SK-N-SH (cell line): ENCODE data around the gene SLC10A1. TPM values are rescaled to one million over a fixed set of nuclear protein-coding genes. Genes with fewer than 3 reads are reported as not detected.

Experiments
- CTCF ChIA-PET: fragments of 300-600, 350-600 bp; formaldehyde crosslinking; extraction: SDS; loops from one replicate; lab custom pipeline; 2021; lab: Yijun Ruan, JAX
- POLR2A ChIA-PET: fragments of 350-600 bp; sonication (Branson Sonifier 250); formaldehyde crosslinking; extraction: SDS; loops from one replicate; lab custom pipeline; 2020; ENCODE audit warnings: antibody characterized with exemption, inconsistent platforms; lab: Yijun Ruan, JAX
- DNase-seq: peaks from one replicate; pipeline ENCODE4 v3.0.0; 2012
- H2AFZ ChIP-seq: fragments of 200-600 bp; sonication (generic); 2 replicates; pipeline ENCODE4 v1.8.1; 2016; ENCODE audit warnings: antibody characterized with exemption, mild to moderate bottlenecking, low read depth
- H3F3A ChIP-seq: fragments of 200-600 bp; sonication (generic); replicated peaks from 2 replicates; pipeline ENCODE3; 2016; ENCODE audit warnings: antibody characterized with exemption, mild to moderate bottlenecking; ENCODE audit not compliant: insufficient read depth
- H3K27ac ChIP-seq, 2 experiments: fragments of 200-500 bp in 1 of 2; fragments of 200-600 bp in 1 of 2; sonication (Bioruptor generic) in 1 of 2; sonication (generic), shearing (Covaris generic) in 1 of 2; 2 replicates each; pipeline versions ENCODE4 v1.5.1 to v1.6.1; 2014 to 2016; ENCODE audit warnings: low read depth in 2 of 2, inconsistent platforms in 1 of 2, low read length in 1 of 2, mild to moderate bottlenecking in 1 of 2, mixed read lengths in 1 of 2
- H3K27me3 ChIP-seq: fragments of 200-600 bp; sonication (generic), shearing (Covaris generic); 2 replicates; pipeline ENCODE4 v1.6.1; 2016; ENCODE audit warnings: mixed run types; ENCODE audit not compliant: insufficient read depth
- H3K36me3 ChIP-seq, 2 experiments: fragments of 200-500 bp in 1 of 2; fragments of 200-600 bp in 1 of 2; sonication (Bioruptor generic) in 1 of 2; sonication (generic) in 1 of 2; replicated peaks in 1 of 2; 2 replicates each; pipeline versions ENCODE3 to v1.5.1; 2014 to 2016; ENCODE audit warnings: low read length in 1 of 2, mild to moderate bottlenecking in 1 of 2; ENCODE audit not compliant: insufficient read depth in 2 of 2, control insufficient read depth in 1 of 2
- H3K4me1 ChIP-seq, 2 experiments: fragments of 200-500 bp in 1 of 2; fragments of 200-600 bp in 1 of 2; sonication (Bioruptor generic) in 1 of 2; sonication (generic), shearing (Covaris generic) in 1 of 2; 2 replicates each; pipeline versions ENCODE4 v1.5.1 to v1.6.1; 2014 to 2016; ENCODE audit warnings: low read depth in 1 of 2, low read length in 1 of 2, mixed run types in 1 of 2; ENCODE audit not compliant: insufficient read depth in 2 of 2, control insufficient read depth in 1 of 2
- H3K4me2 ChIP-seq: fragments of 200-600 bp; sonication (generic), shearing (Covaris generic); 2 replicates; pipeline ENCODE4 v1.6.1; 2017; ENCODE audit warnings: mixed run types
- H3K4me3 ChIP-seq, 2 experiments: fragments of 200-500 bp in 1 of 2; fragments of 200-600 bp in 1 of 2; sonication (Bioruptor generic) in 1 of 2; sonication (generic), shearing (Covaris generic) in 1 of 2; 2 replicates each; pipeline versions ENCODE4 v1.5.1 to v1.8.1; 2014 to 2016; ENCODE audit warnings: low read depth in 2 of 2, inconsistent platforms in 1 of 2, low read length in 1 of 2, mild to moderate bottlenecking in 1 of 2, mixed read lengths in 1 of 2, moderate library complexity in 1 of 2
- H3K79me2 ChIP-seq: fragments of 200-600 bp; sonication (generic); 2 replicates; pipeline ENCODE4 v1.8.1; 2017; ENCODE audit warnings: mild to moderate bottlenecking; ENCODE audit not compliant: insufficient read depth
- H3K9ac ChIP-seq: fragments of 200-600 bp; sonication (generic); 2 replicates; pipeline ENCODE4 v1.6.1; 2017; ENCODE audit warnings: mixed run types
- H3K9me2 ChIP-seq: fragments of 200-600 bp; sonication (generic); 2 replicates; pipeline ENCODE4 v1.6.1; 2017; ENCODE audit warnings: mixed run types
- H3K9me3 ChIP-seq: fragments of 200-600 bp; sonication (generic); 2 replicates; pipeline ENCODE4 v1.6.1; 2017; ENCODE audit warnings: mixed run types, mild to moderate bottlenecking, moderate library complexity
- H4K20me1 ChIP-seq: fragments of 200-600 bp; sonication (generic); 2 replicates; pipeline ENCODE4 v1.6.1; 2017; ENCODE audit warnings: mild to moderate bottlenecking, mixed run types; ENCODE audit not compliant: insufficient read depth
- CHD2 ChIP-seq: fragments of 150-350 bp; IDR thresholded peaks from 2 replicates; pipeline ENCODE4 v1.6.1; 2018; ENCODE audit warnings: low read length; ENCODE audit not compliant: partially characterized antibody
- ELF1 ChIP-seq: IDR thresholded peaks from 2 replicates; pipeline ENCODE4 v1.4.0; 2012
- EP300 ChIP-seq, 2 experiments: IDR thresholded peaks; 2 replicates each; pipeline versions ENCODE4 v1.4.0 to v1.6.1; 2012; ENCODE audit warnings: borderline replicate concordance in 1 of 2, low read depth in 1 of 2, low read length in 1 of 2
- EZH2phosphoT487 ChIP-seq: fragments of 200-600 bp; sonication (generic); IDR thresholded peaks from 2 replicates; pipeline ENCODE4 v1.6.1; 2017; ENCODE audit warnings: low read depth, mixed run types, mild to moderate bottlenecking, antibody characterized with exemption, moderate library complexity, borderline replicate concordance
- FOSL2 ChIP-seq: IDR thresholded peaks from 2 replicates; pipeline ENCODE4 v1.4.0; 2012; ENCODE audit warnings: low read depth, mild to moderate bottlenecking, moderate library complexity, borderline replicate concordance
- FOXM1 ChIP-seq: IDR thresholded peaks from 2 replicates; pipeline ENCODE4 v1.4.0; 2012; ENCODE audit warnings: low read depth, mild to moderate bottlenecking
- GABPA ChIP-seq: IDR thresholded peaks from 2 replicates; pipeline ENCODE4 v1.4.0; 2012; ENCODE audit warnings: low read depth, mild to moderate bottlenecking
- GATA2 ChIP-seq: sonication (generic); formaldehyde crosslinking; IDR thresholded peaks from 2 replicates; pipeline ENCODE4 v1.5.0; 2020; ENCODE audit warnings: mild to moderate bottlenecking, missing genetic modification reagents
- MEF2A ChIP-seq: IDR thresholded peaks from 2 replicates; pipeline ENCODE4 v1.4.0; 2012; ENCODE audit warnings: low read depth, borderline replicate concordance
- MXI1 ChIP-seq: IDR thresholded peaks from 2 replicates; pipeline ENCODE4 v1.6.1; 2012; ENCODE audit warnings: mild to moderate bottlenecking, low read depth, low read length, improper control_type of control experiment
- NFIC ChIP-seq: IDR thresholded peaks from 2 replicates; pipeline ENCODE4 v1.4.0; 2012; ENCODE audit warnings: borderline replicate concordance
- NRF1 ChIP-seq: IDR thresholded peaks from 2 replicates; pipeline ENCODE4 v1.6.1; 2012; ENCODE audit warnings: low read depth, mild to moderate bottlenecking, low read length
- RAD21 ChIP-seq: IDR thresholded peaks from 2 replicates; pipeline ENCODE4 v1.6.1; 2012; ENCODE audit warnings: mild to moderate bottlenecking, low read length
- SIN3A ChIP-seq: IDR thresholded peaks from 2 replicates; pipeline ENCODE4 v1.6.1; 2012; ENCODE audit warnings: low read depth, mild to moderate bottlenecking, low read length, moderate library complexity, borderline replicate concordance
- SMC3 ChIP-seq: IDR thresholded peaks from 2 replicates; pipeline ENCODE4 v1.6.1; 2012; ENCODE audit warnings: low read depth, low read length, improper control_type of control experiment
- TCF12 ChIP-seq: IDR thresholded peaks from 2 replicates; pipeline ENCODE4 v1.4.0; 2012
- TEAD4 ChIP-seq: IDR thresholded peaks from 2 replicates; pipeline ENCODE4 v1.4.0; 2012; ENCODE audit warnings: mild to moderate bottlenecking, borderline replicate concordance; ENCODE audit not compliant: insufficient read depth
- USF2 ChIP-seq: fragments of 150-350 bp; IDR thresholded peaks from 2 replicates; pipeline ENCODE4 v1.6.1; 2017; ENCODE audit warnings: antibody characterized with exemption, low read length, low read depth, borderline replicate concordance
- YY1 ChIP-seq: IDR thresholded peaks from 2 replicates; pipeline ENCODE4 v1.4.0; 2012; ENCODE audit warnings: low read depth, mild to moderate bottlenecking
- WGBS: methylation state at CpG from one replicate; pipeline ENCODE4 v1.1.6; 2017; ENCODE audit warnings: low lambda C conversion rate; 5-methylcytosine and 5-hydroxymethylcytosine counted together
- polyA plus RNA-seq, 3 experiments: library from polyadenylated mRNA; depleted of rRNA; stranded (reverse); fragments of >200 nt; gene quantifications; 2 replicates each; pipeline ENCODE4 v1.2.3, GENCODE V29; 2012
- TF ChIP-seq, protein P1 (sequence below): fragments of 200-600 bp; sonication (generic); IDR thresholded peaks from 2 replicates; pipeline ENCODE4 v1.6.1; 2017; ENCODE audit warnings: antibody characterized with exemption, mild to moderate bottlenecking, moderate library complexity
- TF ChIP-seq, protein P2 (sequence below): IDR thresholded peaks from 2 replicates; pipeline ENCODE4 v1.4.0; 2012; ENCODE audit warnings: low read depth
- TF ChIP-seq, protein P3 (sequence below): IDR thresholded peaks from 2 replicates; pipeline ENCODE4; 2012

SLC10A1 gene
- polyA plus RNA-seq, 1 of the 3 experiments (the other 2 are of a cell fraction): not detected

- Histone ChIP-seq H3K4me1 (no peaks in the 10 kb centered on the region), H3K4me3 (no peak overlapping the region), H3K9ac (no peak overlapping the region), H4K20me1 (no peaks in the 10 kb centered on the region), H3K27me3 (peaks cover 8% of the 10 kb centered on the region; the same call in 1 of the 2 replicates), H3K79me2 (no peaks in the 10 kb centered on the region), H3K9me3 (no peaks in the 10 kb centered on the region), H3K4me2 (no peak overlapping the region), H2AFZ (no peak overlapping the region), H3K9me2 (no peaks in the 10 kb centered on the region), H3K27ac (no peak overlapping the region), H3K36me3 (no peaks in the 10 kb centered on the region), H3F3A (no peaks in the 10 kb centered on the region)
- TF ChIP-seq MEF2A: no peak
- no peak for TF ChIP-seq CHD2
- no peak for TF ChIP-seq SMC3
- TF ChIP-seq TCF12: no peak
- TF ChIP-seq, protein P1, sequence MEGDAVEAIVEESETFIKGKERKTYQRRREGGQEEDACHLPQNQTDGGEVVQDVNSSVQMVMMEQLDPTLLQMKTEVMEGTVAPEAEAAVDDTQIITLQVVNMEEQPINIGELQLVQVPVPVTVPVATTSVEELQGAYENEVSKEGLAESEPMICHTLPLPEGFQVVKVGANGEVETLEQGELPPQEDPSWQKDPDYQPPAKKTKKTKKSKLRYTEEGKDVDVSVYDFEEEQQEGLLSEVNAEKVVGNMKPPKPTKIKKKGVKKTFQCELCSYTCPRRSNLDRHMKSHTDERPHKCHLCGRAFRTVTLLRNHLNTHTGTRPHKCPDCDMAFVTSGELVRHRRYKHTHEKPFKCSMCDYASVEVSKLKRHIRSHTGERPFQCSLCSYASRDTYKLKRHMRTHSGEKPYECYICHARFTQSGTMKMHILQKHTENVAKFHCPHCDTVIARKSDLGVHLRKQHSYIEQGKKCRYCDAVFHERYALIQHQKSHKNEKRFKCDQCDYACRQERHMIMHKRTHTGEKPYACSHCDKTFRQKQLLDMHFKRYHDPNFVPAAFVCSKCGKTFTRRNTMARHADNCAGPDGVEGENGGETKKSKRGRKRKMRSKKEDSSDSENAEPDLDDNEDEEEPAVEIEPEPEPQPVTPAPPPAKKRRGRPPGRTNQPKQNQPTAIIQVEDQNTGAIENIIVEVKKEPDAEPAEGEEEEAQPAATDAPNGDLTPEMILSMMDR: no peak
- TF ChIP-seq ELF1: no peak
- no peak for TF ChIP-seq MXI1
- TF ChIP-seq YY1: no peak
- TF ChIP-seq NRF1: no peak
- TF ChIP-seq, protein P2, sequence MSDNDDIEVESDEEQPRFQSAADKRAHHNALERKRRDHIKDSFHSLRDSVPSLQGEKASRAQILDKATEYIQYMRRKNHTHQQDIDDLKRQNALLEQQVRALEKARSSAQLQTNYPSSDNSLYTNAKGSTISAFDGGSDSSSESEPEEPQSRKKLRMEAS: no peak
- TF ChIP-seq FOXM1: no peak
- TF ChIP-seq EP300 (IDR thresholded peaks at IDR 0.05; ENCODE audit: borderline replicate concordance in 1 of 2, low read depth in 1 of 2, low read length in 1 of 2): no peak
- no peak for TF ChIP-seq EZH2phosphoT487
- no peak for TF ChIP-seq RAD21
- ChIA-PET POLR2A (no interaction called here), CTCF (interaction anchor here (11.8 kb wide), 1 partner anchor 206 kb away, joined by 238 read pairs; no protein-coding TSS in a partner anchor)
- no peak for DNase-seq
- WGBS: 27% methylated on average over 6 of the region's 6 CpGs
Observed at GRCh38 chr14:69822456-69822855, 25.4 kb upstream of the SLC10A1 start.

- H3K4me3 ChIP-seq: no peak overlapping the region
- H3K9me2 ChIP-seq: no peaks in the 10 kb centered on the region
- no peak overlapping the region for H3K9ac ChIP-seq
- H3K27me3 ChIP-seq: peaks cover 9% of the 10 kb centered on the region; the same call in 1 of the 2 replicates
- no peaks in the 10 kb centered on the region for H3K4me1 ChIP-seq
- H3K4me2 ChIP-seq: no peak overlapping the region
- no peaks in the 10 kb centered on the region for H3F3A ChIP-seq
- no peak overlapping the region for H2AFZ ChIP-seq
- POLR2A ChIA-PET: no interaction called here
- H3K27ac ChIP-seq: no peak overlapping the region
- DNase-seq: no peak
- no peaks in the 10 kb centered on the region for H3K9me3 ChIP-seq
- H4K20me1 ChIP-seq: no peaks in the 10 kb centered on the region
- 29% methylated on average over 2 of the region's 2 CpGs for WGBS
- CTCF ChIA-PET: interaction anchor here (1.0 to 11.8 kb wide), 4 partner anchors 57 to 496 kb away, joined by 3 to 238 read pairs (median 16); partner anchors contain the start of gene SMOC1
- TF ChIP-seq FOXM1 (no peak), NRF1 (no peak), SIN3A (no peak), GATA2 (CRISPR knock-in tag) (no peak), YY1 (no peak), EZH2phosphoT487 (no peak), NFIC (no peak), GABPA (no peak), SMC3 (no peak), FOSL2 (no peak), TEAD4 (no peak), TCF12 (no peak), USF2 (no peak), MEF2A (no peak), RAD21 (no peak), EP300 (IDR thresholded peaks at IDR 0.05; ENCODE audit: borderline replicate concordance in 1 of 2, low read depth in 1 of 2, low read length in 1 of 2) (no peak), ELF1 (no peak)
- TF ChIP-seq, protein P2: no peak
- TF ChIP-seq, protein P3, sequence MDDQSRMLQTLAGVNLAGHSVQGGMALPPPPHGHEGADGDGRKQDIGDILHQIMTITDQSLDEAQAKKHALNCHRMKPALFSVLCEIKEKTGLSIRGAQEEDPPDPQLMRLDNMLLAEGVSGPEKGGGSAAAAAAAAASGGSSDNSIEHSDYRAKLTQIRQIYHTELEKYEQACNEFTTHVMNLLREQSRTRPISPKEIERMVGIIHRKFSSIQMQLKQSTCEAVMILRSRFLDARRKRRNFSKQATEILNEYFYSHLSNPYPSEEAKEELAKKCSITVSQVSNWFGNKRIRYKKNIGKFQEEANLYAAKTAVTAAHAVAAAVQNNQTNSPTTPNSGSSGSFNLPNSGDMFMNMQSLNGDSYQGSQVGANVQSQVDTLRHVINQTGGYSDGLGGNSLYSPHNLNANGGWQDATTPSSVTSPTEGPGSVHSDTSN: no peak
- H3K79me2 ChIP-seq: no peaks in the 10 kb centered on the region
- H3K36me3 ChIP-seq: no peaks in the 10 kb centered on the region
Observed at GRCh38 chr14:69820991-69821390, 23.9 kb upstream of the SLC10A1 start.
